ENCODE measurements around the gene NRP2.

DNA sequence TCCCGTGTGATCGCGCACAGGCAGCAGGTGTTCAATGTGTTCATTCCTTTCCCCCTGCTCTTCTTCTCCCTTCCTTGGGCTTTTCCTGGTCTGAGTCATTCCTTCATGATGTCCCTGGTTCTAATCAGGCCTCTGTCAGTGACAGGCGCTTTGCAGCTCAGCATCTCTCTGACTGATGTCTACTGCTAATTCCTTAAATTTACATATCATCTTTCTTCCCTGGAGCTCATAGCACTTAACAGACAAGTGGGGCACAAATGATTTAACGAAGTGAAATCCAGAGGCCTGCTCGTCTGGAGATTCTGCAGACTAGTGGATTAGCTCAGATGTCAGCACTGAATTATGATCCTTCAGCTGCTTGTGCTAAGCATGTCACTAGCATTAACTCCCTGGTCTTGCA, 77.9 kb downstream of the NRP2 start:
- no peak for TF ChIP-seq POLR2A (IDR thresholded peaks at IDR 0.05)
- TF ChIP-seq, protein P1, sequence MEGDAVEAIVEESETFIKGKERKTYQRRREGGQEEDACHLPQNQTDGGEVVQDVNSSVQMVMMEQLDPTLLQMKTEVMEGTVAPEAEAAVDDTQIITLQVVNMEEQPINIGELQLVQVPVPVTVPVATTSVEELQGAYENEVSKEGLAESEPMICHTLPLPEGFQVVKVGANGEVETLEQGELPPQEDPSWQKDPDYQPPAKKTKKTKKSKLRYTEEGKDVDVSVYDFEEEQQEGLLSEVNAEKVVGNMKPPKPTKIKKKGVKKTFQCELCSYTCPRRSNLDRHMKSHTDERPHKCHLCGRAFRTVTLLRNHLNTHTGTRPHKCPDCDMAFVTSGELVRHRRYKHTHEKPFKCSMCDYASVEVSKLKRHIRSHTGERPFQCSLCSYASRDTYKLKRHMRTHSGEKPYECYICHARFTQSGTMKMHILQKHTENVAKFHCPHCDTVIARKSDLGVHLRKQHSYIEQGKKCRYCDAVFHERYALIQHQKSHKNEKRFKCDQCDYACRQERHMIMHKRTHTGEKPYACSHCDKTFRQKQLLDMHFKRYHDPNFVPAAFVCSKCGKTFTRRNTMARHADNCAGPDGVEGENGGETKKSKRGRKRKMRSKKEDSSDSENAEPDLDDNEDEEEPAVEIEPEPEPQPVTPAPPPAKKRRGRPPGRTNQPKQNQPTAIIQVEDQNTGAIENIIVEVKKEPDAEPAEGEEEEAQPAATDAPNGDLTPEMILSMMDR (IDR thresholded peaks at IDR 0.05), result no peak
- TF ChIP-seq POLR2AphosphoS5 (IDR thresholded peaks at IDR 0.05), result no peak
